K562 (cell line): Measurements from ENCODE around the gene KRTCAP2. TPM values are rescaled to one million over a fixed set of nuclear protein-coding genes. Genes with fewer than 3 reads are reported as not detected.

Experiments used
- BHLHE40 ChIP-seq: IDR thresholded peaks from 2 replicates; pipeline ENCODE4 v1.6.1; 2011; ENCODE audit warnings: low read length, improper control_type of control experiment
- CBX2 ChIP-seq: fragments of 200-600 bp; sonication (generic); IDR thresholded peaks from one replicate; pipeline ENCODE4 v1.6.1; 2012; ENCODE audit warnings: mild to moderate bottlenecking, low read length, inconsistent platforms; ENCODE audit not compliant: insufficient read depth, poor library complexity, severe bottlenecking
- CXXC5 ChIP-seq: fragments of 250-450 bp; sonication (Bioruptor Pico); IDR thresholded peaks from 2 replicates; pipeline ENCODE4 v1.8.0; 2022; ENCODE audit warnings: inconsistent platforms, mild to moderate bottlenecking, moderate library complexity
- FOXJ2 ChIP-seq: fragments of 200-800 bp; sonication (Bioruptor generic); IDR thresholded peaks from 2 replicates; pipeline ENCODE4 v1.6.1; 2016; ENCODE audit warnings: missing genetic modification characterization, missing compliant biosample characterization
- FOXJ3 ChIP-seq: sonication (generic); formaldehyde crosslinking; IDR thresholded peaks from 2 replicates; pipeline ENCODE4 v1.4.0; 2020; ENCODE audit warnings: mild to moderate bottlenecking, missing genetic modification reagents
- HCFC1 ChIP-seq: IDR thresholded peaks from 2 replicates; pipeline ENCODE4 v1.6.1; 2012; ENCODE audit warnings: low read depth, low read length, improper control_type of control experiment
- NFATC3 ChIP-seq: fragments of 450-650 bp; IDR thresholded peaks from 2 replicates; pipeline ENCODE4 v1.6.1; 2017; ENCODE audit warnings: mild to moderate bottlenecking
- PML ChIP-seq: IDR thresholded peaks from 2 replicates; pipeline ENCODE4 v1.6.1; 2012; ENCODE audit warnings: low read length, inconsistent platforms
- POLR3G ChIP-seq: IDR thresholded peaks from 2 replicates; pipeline ENCODE4 v1.6.1; 2011; ENCODE audit not compliant: insufficient read length, insufficient replicate concordance; ENCODE audit errors: extremely low read depth
- RBM34 ChIP-seq: fragments of 200-400 bp; formaldehyde crosslinking; IDR thresholded peaks from 2 replicates; pipeline ENCODE4 v1.6.1; 2018; ENCODE audit warnings: low read length, borderline replicate concordance; ENCODE audit not compliant: insufficient read depth
- RFX5 ChIP-seq: IDR thresholded peaks from 2 replicates; pipeline ENCODE4 v1.6.1; 2011; ENCODE audit warnings: low read depth, mild to moderate bottlenecking, improper control_type of control experiment, low read length
- SMAD2 ChIP-seq: fragments of 150-350 bp; IDR thresholded peaks from 2 replicates; pipeline ENCODE4 v1.6.1; 2014; ENCODE audit warnings: low read depth, mild to moderate bottlenecking, low read length
- SRSF1 ChIP-seq: fragments of 200-400 bp; formaldehyde crosslinking; IDR thresholded peaks from 2 replicates; pipeline ENCODE4 v1.6.1; 2017; ENCODE audit warnings: mild to moderate bottlenecking, low read depth, low read length, moderate library complexity
- STAT5A ChIP-seq: IDR thresholded peaks from 2 replicates; pipeline ENCODE4 v1.6.1; 2012; ENCODE audit warnings: low read length, inconsistent platforms, borderline replicate concordance
- ZNF146 ChIP-seq: IDR thresholded peaks from one replicate; pipeline ENCODE4 v1.6.1; 2018; ENCODE audit warnings: missing compliant biosample characterization; ENCODE audit not compliant: unreplicated experiment
- ZNF197 ChIP-seq: fragments of 200-800 bp; sonication (Bioruptor generic); IDR thresholded peaks from 2 replicates; pipeline ENCODE4 v1.6.1; 2016; ENCODE audit warnings: low read depth, missing genetic modification characterization, missing compliant biosample characterization
- ZNF23 ChIP-seq: fragments of 250-450 bp; sonication (Bioruptor Pico); IDR thresholded peaks from 2 replicates; pipeline ENCODE4 v1.4.0; 2020; ENCODE audit warnings: mild to moderate bottlenecking
- polyA plus RNA-seq, 8 experiments: library from polyadenylated mRNA; depleted of rRNA in 4 of 8; stranded (reverse) in 5 of 8; unstranded in 3 of 8; fragments of >200 nt; fragmentation: Nextera tagmentation in 2 of 8; fragmentation: Illumina TruSeq in 1 of 8; extraction: Ambion mirVana in 2 of 8; extraction: Trizol in 1 of 8; gene quantifications; 2 replicates each; pipeline versions ENCODE4 v1.2.1 to v1.2.3, GENCODE V29; 2011 to 2014; ENCODE audit warnings: inconsistent platforms in 1 of 8, missing spikeins in 1 of 8
- total RNA-seq, 7 experiments: library from RNA; depleted of rRNA in 6 of 7; stranded (reverse); fragments of >200 nt in 6 of 7; fragmentation: Illumina TruSeq in 2 of 7; extraction: Trizol in 2 of 7; gene quantifications; 2 replicates each; pipeline versions ENCODE4 v1.2.1 to v1.2.3, GENCODE V29; 2011 to 2021; ENCODE audit warnings: low replicate concordance in 1 of 7
- TF ChIP-seq, protein P1 (sequence below): fragments of 450-650 bp; IDR thresholded peaks from 2 replicates; pipeline ENCODE4 v1.6.1; 2016; ENCODE audit warnings: mild to moderate bottlenecking
- TF ChIP-seq, protein P2 (sequence below), 2 experiments: fragments of 450-650 bp; formaldehyde crosslinking in 1 of 2; IDR thresholded peaks; 2 replicates each; pipeline versions ENCODE4 v1.4.0 to v1.6.1; 2014 to 2020; ENCODE audit warnings: mild to moderate bottlenecking in 2 of 2, borderline replicate concordance in 1 of 2, low read depth in 1 of 2

KRTCAP2 gene
- total and polyA plus RNA-seq, 9 of the 15 experiments (the other 6 are each of a cell fraction or from before 2014, with no cell fraction given), result 126 to 436 (median 244) TPM

DNA sequence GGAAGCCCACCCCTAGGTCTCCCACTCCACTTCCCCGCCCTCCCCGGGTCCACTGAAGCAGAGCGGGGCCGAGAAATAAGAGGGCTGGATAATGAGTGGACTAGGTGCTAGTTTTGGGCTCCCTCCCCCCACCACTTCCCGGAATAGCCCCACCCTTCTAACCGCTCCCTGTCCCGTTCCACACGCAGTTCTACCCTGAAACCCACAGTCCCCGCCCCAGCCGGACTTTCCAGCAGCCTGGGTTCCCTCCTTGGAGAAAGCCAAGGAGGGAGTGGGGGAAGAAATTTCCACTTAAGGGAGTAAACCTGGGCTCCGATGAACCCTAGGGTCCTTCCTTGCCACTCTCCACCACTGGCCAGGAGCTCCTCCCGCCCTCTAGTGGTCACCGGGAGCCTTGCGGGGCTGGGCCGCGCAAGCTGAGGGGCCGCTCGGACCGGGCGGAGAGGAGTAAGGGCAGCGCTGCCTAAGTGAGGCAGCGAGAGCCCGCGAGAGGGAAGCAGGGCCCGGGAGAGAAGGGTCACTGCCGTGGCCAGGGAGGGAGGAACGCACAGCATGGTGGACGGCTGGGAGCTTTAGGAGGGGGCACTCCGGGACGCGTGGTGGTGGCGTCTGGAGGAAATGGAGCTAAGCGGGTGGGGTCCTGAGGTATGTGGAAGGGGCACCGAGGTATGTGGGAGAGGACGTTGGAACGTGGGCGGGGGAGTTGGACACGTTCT lies 20.3 kb upstream of the KRTCAP2 start (continued):
- TF ChIP-seq SRSF1 (no peak), RFX5 (no peak), ZNF197 (CRISPR knock-in tag) (no peak), ZNF146 (CRISPR knock-in tag) (no peak), CXXC5 (CRISPR knock-in tag) (peak; percentile 69), BHLHE40 (no peak), CBX2 (no peak), POLR3G (no peak), RBM34 (no peak), ZNF23 (CRISPR knock-in tag) (no peak), PML (peak; percentile 69; the same call in 1 of the 2 replicates), FOXJ3 (CRISPR knock-in tag) (no peak), HCFC1 (no peak; the same call in none of the 2 replicates), STAT5A (peak; percentile 75), FOXJ2 (no peak), SMAD2 (no peak), NFATC3 (no peak)
- TF ChIP-seq, protein P1, sequence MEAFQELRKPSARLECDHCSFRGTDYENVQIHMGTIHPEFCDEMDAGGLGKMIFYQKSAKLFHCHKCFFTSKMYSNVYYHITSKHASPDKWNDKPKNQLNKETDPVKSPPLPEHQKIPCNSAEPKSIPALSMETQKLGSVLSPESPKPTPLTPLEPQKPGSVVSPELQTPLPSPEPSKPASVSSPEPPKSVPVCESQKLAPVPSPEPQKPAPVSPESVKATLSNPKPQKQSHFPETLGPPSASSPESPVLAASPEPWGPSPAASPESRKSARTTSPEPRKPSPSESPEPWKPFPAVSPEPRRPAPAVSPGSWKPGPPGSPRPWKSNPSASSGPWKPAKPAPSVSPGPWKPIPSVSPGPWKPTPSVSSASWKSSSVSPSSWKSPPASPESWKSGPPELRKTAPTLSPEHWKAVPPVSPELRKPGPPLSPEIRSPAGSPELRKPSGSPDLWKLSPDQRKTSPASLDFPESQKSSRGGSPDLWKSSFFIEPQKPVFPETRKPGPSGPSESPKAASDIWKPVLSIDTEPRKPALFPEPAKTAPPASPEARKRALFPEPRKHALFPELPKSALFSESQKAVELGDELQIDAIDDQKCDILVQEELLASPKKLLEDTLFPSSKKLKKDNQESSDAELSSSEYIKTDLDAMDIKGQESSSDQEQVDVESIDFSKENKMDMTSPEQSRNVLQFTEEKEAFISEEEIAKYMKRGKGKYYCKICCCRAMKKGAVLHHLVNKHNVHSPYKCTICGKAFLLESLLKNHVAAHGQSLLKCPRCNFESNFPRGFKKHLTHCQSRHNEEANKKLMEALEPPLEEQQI, result no peak
- TF ChIP-seq, protein P2, sequence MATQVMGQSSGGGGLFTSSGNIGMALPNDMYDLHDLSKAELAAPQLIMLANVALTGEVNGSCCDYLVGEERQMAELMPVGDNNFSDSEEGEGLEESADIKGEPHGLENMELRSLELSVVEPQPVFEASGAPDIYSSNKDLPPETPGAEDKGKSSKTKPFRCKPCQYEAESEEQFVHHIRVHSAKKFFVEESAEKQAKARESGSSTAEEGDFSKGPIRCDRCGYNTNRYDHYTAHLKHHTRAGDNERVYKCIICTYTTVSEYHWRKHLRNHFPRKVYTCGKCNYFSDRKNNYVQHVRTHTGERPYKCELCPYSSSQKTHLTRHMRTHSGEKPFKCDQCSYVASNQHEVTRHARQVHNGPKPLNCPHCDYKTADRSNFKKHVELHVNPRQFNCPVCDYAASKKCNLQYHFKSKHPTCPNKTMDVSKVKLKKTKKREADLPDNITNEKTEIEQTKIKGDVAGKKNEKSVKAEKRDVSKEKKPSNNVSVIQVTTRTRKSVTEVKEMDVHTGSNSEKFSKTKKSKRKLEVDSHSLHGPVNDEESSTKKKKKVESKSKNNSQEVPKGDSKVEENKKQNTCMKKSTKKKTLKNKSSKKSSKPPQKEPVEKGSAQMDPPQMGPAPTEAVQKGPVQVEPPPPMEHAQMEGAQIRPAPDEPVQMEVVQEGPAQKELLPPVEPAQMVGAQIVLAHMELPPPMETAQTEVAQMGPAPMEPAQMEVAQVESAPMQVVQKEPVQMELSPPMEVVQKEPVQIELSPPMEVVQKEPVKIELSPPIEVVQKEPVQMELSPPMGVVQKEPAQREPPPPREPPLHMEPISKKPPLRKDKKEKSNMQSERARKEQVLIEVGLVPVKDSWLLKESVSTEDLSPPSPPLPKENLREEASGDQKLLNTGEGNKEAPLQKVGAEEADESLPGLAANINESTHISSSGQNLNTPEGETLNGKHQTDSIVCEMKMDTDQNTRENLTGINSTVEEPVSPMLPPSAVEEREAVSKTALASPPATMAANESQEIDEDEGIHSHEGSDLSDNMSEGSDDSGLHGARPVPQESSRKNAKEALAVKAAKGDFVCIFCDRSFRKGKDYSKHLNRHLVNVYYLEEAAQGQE (IDR thresholded peaks at IDR 0.05; ENCODE audit: borderline replicate concordance), result peak; percentile 70; the same call in 1 of the 2 replicates
- TF ChIP-seq, protein P2 (CRISPR knock-in tag; IDR thresholded peaks at IDR 0.05; ENCODE audit: low read depth), result peak; percentile 67; the same call in 1 of the 2 replicates
